Embryonic facial prominence (tissue), 1 donor: ENCODE results near the gene MS4A6A.
"Not testable (repeated sequence)": the region's sequence is repeated elsewhere in the genome, so short reads cannot be mapped to it uniquely, and the experiment has no call there.

ENCODE experiments used
- DNase-seq: peaks from one replicate; pipeline ENCODE4 v3.0.0-alpha.2; 2016; ENCODE audit errors: extremely low spot score

The MS4A6A gene

GRCh38 chr11:60128866-60129265 is 54.0 kb downstream of the MS4A6A start:
- not testable (repeated sequence) for DNase-seq

- DNase-seq: no peak
Observed at GRCh38 chr11:60128376-60128775, 54.5 kb downstream of the MS4A6A start.

- no peak for DNase-seq
Observed at GRCh38 chr11:60127311-60127811, 55.5 kb downstream of the MS4A6A start.

- no peak for DNase-seq
Observed at GRCh38 chr11:60125956-60126585, 56.8 kb downstream of the MS4A6A start.

GRCh38 chr11:60124802-60125432 is 58.0 kb downstream of the MS4A6A start:
- no peak for DNase-seq
